GM12864 (cell line): Measurements from ENCODE around the gene DDI2.

ENCODE experiments used
- DNase-seq: peaks from one replicate; pipeline ENCODE4 v3.0.0-alpha.2; 2011; ENCODE audit warnings: low read depth
- H3K4me3 ChIP-seq: 2 replicates; pipeline ENCODE4 v1.5.1; 2011; ENCODE audit warnings: mild to moderate bottlenecking, low read depth, low read length, control low read depth
- TF ChIP-seq, protein P1 (sequence below): IDR thresholded peaks from 2 replicates; pipeline ENCODE4 v1.5.1; 2011; ENCODE audit warnings: low read depth, mild to moderate bottlenecking, moderate library complexity, low read length, control low read depth, inconsistent platforms; ENCODE audit errors: missing control alignments

The DDI2 gene

DNA sequence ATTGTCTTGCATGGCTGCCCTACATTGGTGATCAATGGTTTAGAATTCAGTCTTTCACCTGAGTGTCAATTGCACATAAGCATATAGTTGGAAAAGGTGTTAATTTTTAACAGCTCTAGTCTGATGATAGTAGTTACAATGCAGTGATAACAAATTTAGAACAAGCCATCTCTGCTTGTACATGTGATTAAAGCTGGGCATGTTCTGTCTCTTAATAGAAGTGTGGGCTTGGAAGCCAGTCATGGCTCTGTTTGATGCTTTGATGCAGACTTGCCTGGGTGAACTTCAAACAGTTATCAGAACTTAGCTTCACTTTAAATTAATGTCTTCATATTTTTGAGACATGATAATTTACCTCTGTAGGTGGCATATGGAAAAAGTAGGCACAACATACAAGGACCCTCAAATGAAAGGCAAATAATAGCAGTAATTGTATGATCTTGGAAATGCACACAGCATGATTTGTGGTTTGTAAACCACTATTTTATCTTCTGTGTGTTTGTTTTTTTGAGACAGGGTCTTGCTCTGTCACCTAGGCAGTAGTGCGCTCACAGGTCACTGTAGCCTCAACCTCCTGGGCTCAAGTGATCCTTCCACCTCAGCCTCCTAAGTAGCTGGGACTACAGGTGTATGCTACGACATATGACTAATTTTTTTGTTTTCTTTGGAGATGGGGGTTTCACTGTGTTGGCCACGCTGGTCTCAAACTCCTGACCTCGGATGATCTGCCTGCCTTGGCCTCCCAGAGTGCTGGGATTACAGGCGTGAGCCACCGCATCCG, 3.8 kb downstream of the DDI2 start:
- H3K4me3 ChIP-seq: no peak overlapping the region
- TF ChIP-seq, protein P1, sequence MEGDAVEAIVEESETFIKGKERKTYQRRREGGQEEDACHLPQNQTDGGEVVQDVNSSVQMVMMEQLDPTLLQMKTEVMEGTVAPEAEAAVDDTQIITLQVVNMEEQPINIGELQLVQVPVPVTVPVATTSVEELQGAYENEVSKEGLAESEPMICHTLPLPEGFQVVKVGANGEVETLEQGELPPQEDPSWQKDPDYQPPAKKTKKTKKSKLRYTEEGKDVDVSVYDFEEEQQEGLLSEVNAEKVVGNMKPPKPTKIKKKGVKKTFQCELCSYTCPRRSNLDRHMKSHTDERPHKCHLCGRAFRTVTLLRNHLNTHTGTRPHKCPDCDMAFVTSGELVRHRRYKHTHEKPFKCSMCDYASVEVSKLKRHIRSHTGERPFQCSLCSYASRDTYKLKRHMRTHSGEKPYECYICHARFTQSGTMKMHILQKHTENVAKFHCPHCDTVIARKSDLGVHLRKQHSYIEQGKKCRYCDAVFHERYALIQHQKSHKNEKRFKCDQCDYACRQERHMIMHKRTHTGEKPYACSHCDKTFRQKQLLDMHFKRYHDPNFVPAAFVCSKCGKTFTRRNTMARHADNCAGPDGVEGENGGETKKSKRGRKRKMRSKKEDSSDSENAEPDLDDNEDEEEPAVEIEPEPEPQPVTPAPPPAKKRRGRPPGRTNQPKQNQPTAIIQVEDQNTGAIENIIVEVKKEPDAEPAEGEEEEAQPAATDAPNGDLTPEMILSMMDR: no peak
- no peak for DNase-seq

- no peak overlapping the region for H3K4me3 ChIP-seq
- TF ChIP-seq, protein P1: no peak
- DNase-seq: no peak
Measured at GRCh38 chr1:15621975-15622374, 4.7 kb downstream of the DDI2 start.

DNA sequence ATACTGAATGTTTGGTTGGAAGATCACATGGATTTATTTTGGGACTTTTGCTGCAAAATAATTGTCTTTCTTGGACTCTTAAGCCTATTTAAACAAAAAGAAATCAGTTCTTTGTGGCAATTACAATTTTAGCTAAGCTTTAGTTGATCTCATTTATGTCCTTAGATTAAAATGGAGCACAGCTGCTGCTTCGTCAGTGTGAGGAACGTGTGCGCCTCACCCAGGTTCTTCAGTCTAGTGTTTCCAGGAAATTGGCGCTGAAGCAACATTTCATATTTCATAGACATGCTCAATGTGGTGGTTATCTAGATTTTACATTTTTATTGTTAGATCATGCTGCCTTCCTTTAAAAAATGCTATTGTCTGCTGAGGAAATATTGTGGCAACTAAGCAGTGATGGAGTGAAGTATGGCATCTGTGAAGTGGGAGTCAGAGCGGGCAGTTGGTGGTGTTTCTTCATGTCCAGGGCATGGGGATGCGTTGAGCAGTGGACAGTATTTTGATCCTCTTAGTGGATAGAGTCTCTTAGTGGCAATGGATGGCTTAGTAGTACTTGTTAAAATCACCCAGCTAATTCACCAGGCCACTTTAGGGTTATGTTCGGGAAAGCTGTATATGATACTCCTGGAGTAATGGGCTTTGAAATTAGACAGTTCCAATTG, 5.6 kb downstream of the DDI2 start:
- TF ChIP-seq, protein P1: no peak

DNA sequence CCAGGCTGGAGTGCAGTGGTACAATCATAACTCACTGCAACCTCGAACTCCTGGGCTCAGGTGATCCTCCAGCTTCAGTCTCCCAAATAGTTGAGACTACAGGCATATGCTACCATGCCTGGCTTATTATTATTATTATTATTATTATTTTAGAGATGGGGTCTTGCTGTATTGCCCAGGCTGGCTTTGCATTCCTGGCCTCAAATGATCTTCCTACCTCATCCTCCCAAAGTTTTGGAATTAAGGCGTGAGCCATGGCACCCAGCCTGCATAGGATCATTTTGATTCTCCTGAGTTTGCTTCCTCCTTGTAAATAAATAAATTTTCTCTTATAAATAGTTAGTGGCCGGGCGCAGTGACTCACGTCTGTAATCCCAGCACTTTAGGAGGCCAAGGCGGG, 6.2 kb downstream of the DDI2 start:
- DNase-seq: no peak
- H3K4me3 ChIP-seq: no peak overlapping the region
- TF ChIP-seq, protein P1: no peak

More for the DNA sequence above, 5.6 kb downstream of the DDI2 start:
- H3K4me3 ChIP-seq: no peak overlapping the region
- no peak for DNase-seq

DNA sequence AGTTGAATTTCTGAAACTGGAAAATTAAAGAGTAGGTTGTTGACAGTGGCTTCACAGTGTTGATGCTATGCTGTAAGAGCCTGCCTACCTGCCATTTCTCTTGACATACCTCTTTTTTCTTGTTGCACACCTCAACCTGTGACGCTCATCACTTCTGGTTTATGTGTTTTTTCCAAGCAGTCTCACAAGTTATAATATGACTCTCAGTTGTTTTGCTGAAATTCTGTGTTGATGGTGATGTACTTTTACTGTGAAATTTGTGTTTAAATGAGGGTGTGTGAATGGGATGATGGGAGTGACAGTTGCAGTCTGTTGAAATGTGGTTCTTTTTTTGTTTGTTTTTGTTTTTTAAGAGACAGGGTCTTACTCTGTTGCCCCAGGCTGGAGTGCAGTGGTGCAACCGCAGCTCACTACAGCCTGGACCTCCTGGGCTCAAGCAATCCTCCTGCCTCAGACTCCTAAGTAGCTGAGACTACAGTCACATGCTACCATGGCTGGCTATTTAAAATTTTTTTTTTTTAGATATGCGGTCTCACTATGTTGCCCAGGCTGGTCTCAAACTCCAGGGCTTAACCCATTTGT, 7.0 kb downstream of the DDI2 start:
- no peak for DNase-seq
- TF ChIP-seq, protein P1: no peak
- no peak overlapping the region for H3K4me3 ChIP-seq

GRCh38 chr1:15625056-15625917, 8.0 kb downstream of the DDI2 start:
- no peak for DNase-seq
- H3K4me3 ChIP-seq: no peak overlapping the region
- TF ChIP-seq, protein P1: no peak
